GM20000 (cell line): Measurements from ENCODE around the gene CD79B.
A peak's percentile ranks its signal among the peaks of the same experiment; 100 is the strongest.

Experiments used
- DNase-seq: peaks from one replicate; pipeline ENCODE4 v3.0.0; 2012; ENCODE audit warnings: low spot score
- TF ChIP-seq, protein P1 (sequence below): IDR thresholded peaks from 2 replicates; pipeline ENCODE4 v1.5.1; 2012; ENCODE audit warnings: mild to moderate bottlenecking, control low read depth; ENCODE audit errors: extremely low read depth, missing control alignments

Gene CD79B

DNA sequence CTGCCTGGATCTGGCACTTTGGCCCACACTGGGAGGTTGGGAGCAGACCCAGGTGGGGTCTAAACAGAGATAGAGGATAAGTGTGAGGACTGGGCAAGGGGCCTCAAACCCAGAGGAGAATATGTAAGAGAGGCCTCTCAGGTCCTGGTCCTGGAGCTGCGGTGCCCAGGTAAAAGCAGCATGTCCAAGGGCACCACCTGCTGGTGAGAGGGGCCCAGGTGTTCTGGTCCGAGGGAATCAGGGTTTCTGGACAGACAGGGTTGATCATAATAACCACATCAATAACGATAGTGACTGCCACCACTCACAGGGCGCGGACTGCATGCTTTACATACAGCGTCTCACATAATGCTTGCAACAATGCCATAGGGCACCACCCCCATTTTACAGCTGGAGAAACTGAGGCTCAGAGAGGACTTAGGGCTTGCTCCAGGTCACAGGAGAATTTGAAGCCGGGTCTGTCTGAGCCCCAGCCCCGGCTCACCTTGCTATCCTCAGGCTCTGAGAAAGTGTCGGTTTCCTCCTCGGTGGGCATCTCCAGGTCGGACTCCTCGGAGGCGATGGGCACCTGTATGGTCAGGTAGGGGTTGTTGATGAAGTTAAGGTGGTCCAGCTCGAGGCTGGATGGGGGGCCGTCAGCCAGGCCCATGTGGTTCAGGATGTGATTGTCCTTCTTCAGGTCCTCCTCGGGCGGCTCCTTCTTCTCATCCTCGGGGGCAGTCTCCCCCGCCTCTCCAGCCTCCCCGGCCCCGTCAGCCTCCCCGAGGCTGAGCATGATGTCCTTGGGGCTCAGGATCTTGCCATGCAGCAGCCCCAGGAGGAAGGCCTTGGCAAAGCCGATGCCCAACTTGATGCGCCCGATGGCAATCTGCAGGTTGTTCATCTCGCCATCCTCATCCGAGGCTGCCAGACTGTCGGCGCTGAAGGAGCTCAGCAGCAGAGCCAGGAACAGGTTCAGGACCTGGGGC is 19.1 kb upstream of the CD79B start:
- TF ChIP-seq, protein P1, sequence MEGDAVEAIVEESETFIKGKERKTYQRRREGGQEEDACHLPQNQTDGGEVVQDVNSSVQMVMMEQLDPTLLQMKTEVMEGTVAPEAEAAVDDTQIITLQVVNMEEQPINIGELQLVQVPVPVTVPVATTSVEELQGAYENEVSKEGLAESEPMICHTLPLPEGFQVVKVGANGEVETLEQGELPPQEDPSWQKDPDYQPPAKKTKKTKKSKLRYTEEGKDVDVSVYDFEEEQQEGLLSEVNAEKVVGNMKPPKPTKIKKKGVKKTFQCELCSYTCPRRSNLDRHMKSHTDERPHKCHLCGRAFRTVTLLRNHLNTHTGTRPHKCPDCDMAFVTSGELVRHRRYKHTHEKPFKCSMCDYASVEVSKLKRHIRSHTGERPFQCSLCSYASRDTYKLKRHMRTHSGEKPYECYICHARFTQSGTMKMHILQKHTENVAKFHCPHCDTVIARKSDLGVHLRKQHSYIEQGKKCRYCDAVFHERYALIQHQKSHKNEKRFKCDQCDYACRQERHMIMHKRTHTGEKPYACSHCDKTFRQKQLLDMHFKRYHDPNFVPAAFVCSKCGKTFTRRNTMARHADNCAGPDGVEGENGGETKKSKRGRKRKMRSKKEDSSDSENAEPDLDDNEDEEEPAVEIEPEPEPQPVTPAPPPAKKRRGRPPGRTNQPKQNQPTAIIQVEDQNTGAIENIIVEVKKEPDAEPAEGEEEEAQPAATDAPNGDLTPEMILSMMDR: peak; percentile 53
- DNase-seq: peak; percentile 70

DNA sequence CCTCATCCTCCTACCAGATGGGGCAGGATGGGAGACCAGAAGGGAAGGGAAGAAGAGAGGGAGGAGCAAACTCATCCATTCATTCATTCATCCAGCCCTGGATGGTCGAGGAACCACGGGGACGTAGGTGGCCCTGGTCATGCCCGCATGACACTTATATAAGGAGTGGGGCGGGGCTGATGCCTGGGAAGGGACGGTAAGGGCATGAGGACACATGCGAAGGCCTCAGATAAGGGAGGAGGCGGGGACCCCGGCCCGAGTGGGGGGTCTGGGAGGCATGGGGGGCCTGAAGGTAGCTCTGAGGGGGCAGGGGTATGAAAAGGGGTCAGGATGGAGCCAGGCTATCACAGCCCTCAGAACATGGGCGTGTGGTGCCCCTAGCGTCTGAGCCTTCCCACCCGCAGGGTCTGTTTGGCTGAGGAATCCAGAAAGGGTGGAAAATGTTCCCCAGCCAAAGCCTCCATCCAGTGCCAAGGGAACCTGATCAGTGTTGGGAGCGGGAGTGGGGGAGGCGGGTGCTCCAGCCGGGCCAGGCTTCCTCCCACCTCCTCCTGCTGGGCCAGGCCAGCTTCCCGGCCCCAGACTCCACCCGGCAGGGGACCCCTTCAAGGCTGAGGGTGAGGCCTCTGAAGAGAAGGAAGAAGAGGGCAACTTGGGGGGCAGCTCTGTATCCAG is 17.6 kb upstream of the CD79B start:
- no peak for DNase-seq
- TF ChIP-seq, protein P1: no peak

DNA sequence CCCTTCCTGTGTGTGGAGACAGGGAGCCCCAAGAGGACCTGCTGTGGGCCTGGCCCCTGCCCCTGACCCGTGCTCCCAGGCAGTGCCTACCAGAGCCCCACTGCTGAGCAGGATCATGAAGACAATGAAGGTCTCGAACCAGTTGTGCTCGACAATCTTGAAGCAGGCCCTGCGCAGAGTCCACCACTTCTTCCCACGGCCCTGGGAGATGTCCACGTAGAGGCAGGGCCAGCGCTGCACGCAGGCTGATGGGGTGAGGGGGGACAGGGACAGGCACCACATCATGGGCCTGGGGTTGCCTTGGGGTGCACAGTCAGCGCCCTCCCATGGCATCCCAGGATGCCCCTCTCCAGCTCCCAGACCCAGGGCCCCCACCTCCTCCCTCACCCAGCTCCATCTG is 16.4 kb upstream of the CD79B start:
- no peak for DNase-seq
- TF ChIP-seq, protein P1: no peak

- TF ChIP-seq, protein P1: no peak
- DNase-seq: no peak
Observed at GRCh38 chr17:63947711-63948330, 15.7 kb upstream of the CD79B start.

DNA sequence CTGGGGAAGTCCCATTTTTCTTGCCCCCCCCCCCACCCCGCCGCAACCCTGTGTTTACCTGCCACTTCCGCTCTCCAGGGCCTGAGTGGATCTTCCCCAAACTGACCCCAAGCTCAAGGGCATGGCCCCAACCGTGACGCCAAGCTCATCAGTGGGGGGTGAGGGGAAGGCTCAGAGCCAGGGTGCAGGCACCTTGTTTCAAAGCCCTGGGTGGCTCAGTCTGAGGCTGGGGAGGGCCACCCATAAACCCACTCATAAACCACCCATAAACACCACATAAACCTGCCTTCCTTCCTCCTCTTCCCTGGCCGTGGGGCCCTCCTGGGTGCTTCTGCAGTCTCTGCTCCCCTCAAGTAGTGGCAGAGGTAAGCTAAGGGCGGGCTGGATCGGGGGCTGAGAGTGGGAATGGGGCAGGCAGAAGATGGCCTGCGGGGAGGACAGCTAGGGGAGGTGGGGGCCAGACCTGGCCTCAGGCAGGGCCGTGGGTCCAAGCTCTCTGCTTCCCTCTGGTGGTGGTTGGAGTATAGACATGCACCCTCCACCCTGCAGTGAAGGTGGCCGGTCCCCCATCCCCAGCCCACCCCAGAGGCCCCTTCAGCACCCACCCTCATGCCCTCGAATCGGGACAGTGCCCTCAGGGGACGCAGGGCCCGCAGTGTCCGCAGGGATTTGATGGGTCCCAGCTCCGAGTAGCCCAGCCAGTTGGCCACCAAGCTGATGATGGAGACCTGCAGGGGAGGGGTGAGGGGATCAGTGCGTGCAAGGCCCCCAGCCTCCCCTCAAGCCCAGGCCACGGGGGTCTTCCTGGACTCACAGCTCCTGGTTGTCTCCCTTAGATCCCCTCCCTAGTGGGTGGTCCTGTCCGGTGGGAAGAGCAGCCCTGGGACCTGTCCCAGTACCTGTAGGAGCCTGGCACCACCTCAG is 14.6 kb upstream of the CD79B start:
- DNase-seq: peak; percentile 91
- TF ChIP-seq, protein P1: peak; percentile 62

- peak; percentile 74 for DNase-seq
- TF ChIP-seq, protein P1: no peak
Observed at GRCh38 chr17:63945784-63946439, 13.8 kb upstream of the CD79B start.
